Peyer's patch (tissue), 4 donors: ENCODE results near the gene PDE5A.

ENCODE experiments used
- CTCF ChIP-seq, 6 experiments: fragments of 450-650 bp in 4 of 6; fragments of 200-600 bp in 2 of 6; sonication (generic) in 1 of 6; IDR thresholded peaks; one replicate each; pipeline ENCODE4 v1.5.1; 2017 to 2019; ENCODE audit warnings: antibody characterized with exemption in 6 of 6, mild to moderate bottlenecking in 3 of 6, moderate library complexity in 1 of 6
- POLR2A ChIP-seq, 2 donors: fragments of 450-650 bp; IDR thresholded peaks; one replicate each; pipeline ENCODE4 v1.5.1; 2017; ENCODE audit warnings: antibody characterized with exemption in 2 of 2, mild to moderate bottlenecking in 2 of 2, moderate library complexity in 2 of 2

- TF ChIP-seq CTCF (IDR thresholded peaks at IDR 0.05) (no peak), POLR2A (IDR thresholded peaks at IDR 0.05) (no peak)
Measured at GRCh38 chr4:119643306-119644042, 14.9 kb upstream of the PDE5A start.
